WERI-Rb-1 (cell line): ENCODE measurements around the gene TEX9.

Experiments used
- DNase-seq: peaks from one replicate; pipeline ENCODE4 v3.0.0-alpha.2; 2020
- H3K27ac ChIP-seq: fragments of 250-450 bp; sonication (Bioruptor Pico); 2 replicates; pipeline ENCODE4 v1.5.1; 2020; ENCODE audit warnings: mild to moderate bottlenecking, moderate library complexity
- H3K27me3 ChIP-seq: fragments of 250-450 bp; sonication (Bioruptor Pico); 2 replicates; pipeline ENCODE4 v1.5.1; 2021; ENCODE audit warnings: mild to moderate bottlenecking, low read depth, moderate library complexity; ENCODE audit not compliant: insufficient read depth, severe bottlenecking
- H3K36me3 ChIP-seq: fragments of 250-450 bp; sonication (Bioruptor Pico); 2 replicates; pipeline ENCODE4 v1.5.1; 2020; ENCODE audit warnings: mild to moderate bottlenecking, moderate library complexity
- H3K4me3 ChIP-seq: 2 replicates; pipeline ENCODE4 v1.5.1; 2011; ENCODE audit warnings: low read depth, mild to moderate bottlenecking, control low read depth, low read length
- H3K9me3 ChIP-seq: fragments of 250-450 bp; sonication (Bioruptor Pico); 2 replicates; pipeline ENCODE4 v1.5.1; 2021; ENCODE audit warnings: mild to moderate bottlenecking, moderate library complexity; ENCODE audit not compliant: severe bottlenecking
- TF ChIP-seq, protein P1 (sequence below): IDR thresholded peaks from 2 replicates; pipeline ENCODE4 v1.5.1; 2011; ENCODE audit warnings: low read depth, mild to moderate bottlenecking, control low read depth, inconsistent platforms, low read length

The TEX9 gene

DNA sequence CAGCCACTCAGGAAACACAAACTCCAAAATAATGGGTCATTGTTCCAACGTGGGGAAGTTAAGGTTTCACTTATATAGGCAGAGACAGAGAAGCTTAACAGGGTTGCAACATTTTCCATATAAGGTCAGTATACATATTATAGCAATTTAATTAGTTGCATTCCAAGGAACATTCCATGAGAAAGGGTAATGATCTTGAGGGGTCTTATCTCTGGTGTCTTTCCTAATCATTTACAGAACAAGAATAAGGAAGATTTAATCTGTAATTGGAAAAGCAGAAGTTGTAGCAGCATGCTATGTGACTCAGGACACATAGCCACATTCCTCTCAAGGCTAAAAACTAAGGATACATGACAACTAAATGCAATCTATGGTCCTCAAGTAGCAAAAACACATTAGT lies 94.8 kb downstream of the TEX9 start:
- no peak overlapping the region for H3K27ac ChIP-seq
- TF ChIP-seq, protein P1, sequence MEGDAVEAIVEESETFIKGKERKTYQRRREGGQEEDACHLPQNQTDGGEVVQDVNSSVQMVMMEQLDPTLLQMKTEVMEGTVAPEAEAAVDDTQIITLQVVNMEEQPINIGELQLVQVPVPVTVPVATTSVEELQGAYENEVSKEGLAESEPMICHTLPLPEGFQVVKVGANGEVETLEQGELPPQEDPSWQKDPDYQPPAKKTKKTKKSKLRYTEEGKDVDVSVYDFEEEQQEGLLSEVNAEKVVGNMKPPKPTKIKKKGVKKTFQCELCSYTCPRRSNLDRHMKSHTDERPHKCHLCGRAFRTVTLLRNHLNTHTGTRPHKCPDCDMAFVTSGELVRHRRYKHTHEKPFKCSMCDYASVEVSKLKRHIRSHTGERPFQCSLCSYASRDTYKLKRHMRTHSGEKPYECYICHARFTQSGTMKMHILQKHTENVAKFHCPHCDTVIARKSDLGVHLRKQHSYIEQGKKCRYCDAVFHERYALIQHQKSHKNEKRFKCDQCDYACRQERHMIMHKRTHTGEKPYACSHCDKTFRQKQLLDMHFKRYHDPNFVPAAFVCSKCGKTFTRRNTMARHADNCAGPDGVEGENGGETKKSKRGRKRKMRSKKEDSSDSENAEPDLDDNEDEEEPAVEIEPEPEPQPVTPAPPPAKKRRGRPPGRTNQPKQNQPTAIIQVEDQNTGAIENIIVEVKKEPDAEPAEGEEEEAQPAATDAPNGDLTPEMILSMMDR = no peak
- H3K9me3 ChIP-seq = no peaks in the 10 kb centered on the region
- no peaks in the 10 kb centered on the region for H3K36me3 ChIP-seq
- H3K27me3 ChIP-seq = no peaks in the 10 kb centered on the region
- no peak overlapping the region for H3K4me3 ChIP-seq
- no peak for DNase-seq

DNA sequence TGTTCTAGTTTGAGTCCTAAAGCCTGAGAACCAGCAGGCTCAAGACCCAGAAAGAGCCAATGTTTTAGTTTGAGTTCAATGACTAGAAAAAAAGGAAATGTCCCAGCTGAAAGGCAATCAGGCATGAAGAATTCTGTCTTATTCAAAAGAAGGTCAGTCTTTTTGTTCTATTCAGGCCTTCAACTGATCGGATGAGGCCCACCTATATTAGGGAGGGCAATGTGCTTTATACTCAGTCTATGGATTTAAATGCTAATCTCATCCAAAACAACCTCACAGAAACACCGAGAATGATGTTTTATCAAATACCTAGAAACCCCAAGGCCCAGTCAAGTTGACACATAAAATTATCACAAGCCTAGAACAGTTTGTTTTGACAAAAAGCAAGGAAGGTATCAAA lies 95.7 kb downstream of the TEX9 start:
- TF ChIP-seq, protein P1 = no peak
- Histone ChIP-seq H3K27me3 (no peaks in the 10 kb centered on the region), H3K36me3 (no peaks in the 10 kb centered on the region), H3K4me3 (no peak overlapping the region), H3K9me3 (no peaks in the 10 kb centered on the region), H3K27ac (no peak overlapping the region)
- no peak for DNase-seq

DNA sequence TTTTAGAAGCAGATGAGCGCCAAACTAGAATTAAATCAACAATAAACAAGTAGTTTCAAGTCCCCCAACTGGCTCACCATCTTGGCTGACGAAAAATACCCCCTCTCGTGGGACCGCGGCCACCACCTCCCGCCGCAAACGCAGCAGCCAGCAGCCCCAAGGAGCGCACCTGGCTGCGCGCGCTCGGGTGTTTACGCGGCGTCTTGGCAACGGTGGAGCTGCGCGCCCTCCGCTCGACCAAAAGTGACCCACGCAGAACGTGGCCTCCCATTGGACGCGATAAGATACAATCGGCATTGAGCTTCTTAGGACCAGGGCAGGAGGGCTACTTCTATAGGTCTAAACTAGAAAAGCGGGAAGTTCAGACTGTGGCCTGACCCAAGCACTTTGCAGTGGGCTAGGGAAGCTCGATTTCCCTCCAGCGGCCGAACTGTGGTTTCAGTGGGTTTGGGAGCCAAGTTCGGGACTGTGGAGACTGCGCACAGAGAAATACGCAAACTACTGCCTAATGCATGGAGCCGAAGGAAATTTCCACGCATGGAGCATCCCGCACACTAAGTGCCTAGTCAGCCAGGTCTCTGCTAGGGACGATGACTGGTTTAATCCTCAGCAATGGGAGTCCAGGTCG lies 99.8 kb downstream of the TEX9 start, which contains the start of gene MNS1:
TSS of gene MNS1 (minus strand) at position 245 of the 628 bp plus-strand sequence. CDS start at position 80, 165 bp downstream.
- Histone ChIP-seq H3K27ac (peak within 1 kb of the TSS; percentile 52), H3K27me3 (no peaks in the 10 kb centered on the region), H3K9me3 (no peaks in the 10 kb centered on the region), H3K36me3 (no peaks in the 10 kb centered on the region), H3K4me3 (peak within 1 kb of the TSS; percentile 84)
- peak; percentile 90 for DNase-seq
- TF ChIP-seq, protein P1 = no peak

DNA sequence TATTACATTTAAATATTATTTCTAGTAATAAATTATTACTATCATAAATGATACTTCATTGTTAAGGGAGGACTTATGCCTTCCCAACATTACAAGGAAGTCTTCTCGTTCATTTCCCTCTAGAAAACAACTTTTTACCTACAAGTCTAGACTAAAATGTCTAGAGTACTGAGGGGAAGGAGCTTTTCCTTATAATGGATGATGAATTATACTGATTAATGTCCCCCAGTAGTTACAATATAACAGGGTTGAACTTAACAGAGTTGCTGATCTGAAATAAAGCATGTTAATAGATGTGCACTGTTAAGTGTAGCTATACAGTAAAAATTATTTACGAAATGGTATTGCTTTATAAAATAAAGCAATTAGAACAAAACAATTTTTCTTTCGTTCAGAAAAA lies 102.4 kb downstream of the TEX9 start:
- no peaks in the 10 kb centered on the region for H3K9me3 ChIP-seq
- no peak for DNase-seq
- no peaks in the 10 kb centered on the region for H3K27me3 ChIP-seq
- TF ChIP-seq, protein P1 = no peak
- no peak overlapping the region for H3K27ac ChIP-seq
- H3K4me3 ChIP-seq = no peak overlapping the region
- no peaks in the 10 kb centered on the region for H3K36me3 ChIP-seq

DNA sequence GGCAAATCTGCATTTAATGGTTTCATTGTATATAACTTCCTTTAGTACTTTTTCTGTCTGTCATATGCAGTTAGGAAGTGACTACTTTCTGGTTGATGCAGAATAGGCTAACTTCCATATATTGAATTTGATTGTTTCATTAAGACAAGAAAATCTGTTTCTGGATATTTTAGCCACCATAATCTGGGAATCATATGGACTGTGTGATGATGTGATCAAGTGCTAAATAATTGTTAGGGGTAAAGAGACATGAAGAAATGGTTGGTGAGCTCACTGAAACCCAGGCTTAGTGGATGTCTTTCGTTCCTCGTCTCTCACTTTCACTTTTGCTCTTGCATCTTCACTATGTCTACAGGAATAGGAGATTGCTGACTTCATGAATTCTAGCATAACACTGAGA lies 103.2 kb downstream of the TEX9 start:
- TF ChIP-seq, protein P1 = no peak
- Histone ChIP-seq H3K36me3 (no peaks in the 10 kb centered on the region), H3K27ac (no peak overlapping the region), H3K4me3 (no peak overlapping the region), H3K27me3 (no peaks in the 10 kb centered on the region), H3K9me3 (no peaks in the 10 kb centered on the region)
- no peak for DNase-seq

DNA sequence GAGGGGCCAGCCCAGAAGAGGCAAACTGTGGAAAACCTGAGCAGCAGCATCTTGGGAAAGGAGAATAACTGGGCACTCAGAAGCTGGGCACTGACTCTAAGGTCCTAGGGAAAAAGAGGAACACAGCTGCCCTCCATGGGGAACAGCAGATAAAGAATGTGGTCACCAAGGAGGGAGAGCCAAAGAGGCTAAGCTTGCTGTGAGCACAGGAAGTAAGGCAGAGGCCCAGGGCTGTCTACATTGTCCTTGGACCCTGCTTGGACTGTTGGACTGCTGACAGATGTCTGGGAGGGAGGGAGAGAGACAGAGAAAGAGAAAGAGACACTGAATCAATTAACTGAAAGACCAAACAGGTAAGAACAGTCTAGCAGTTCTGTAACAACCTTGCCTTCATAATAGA lies 104.3 kb downstream of the TEX9 start:
- no peak for DNase-seq
- Histone ChIP-seq H3K36me3 (no peaks in the 10 kb centered on the region), H3K27ac (no peak overlapping the region), H3K4me3 (no peak overlapping the region), H3K27me3 (no peaks in the 10 kb centered on the region), H3K9me3 (no peaks in the 10 kb centered on the region)
- TF ChIP-seq, protein P1 = no peak
